Neural progenitor cell (in vitro differentiated cells): Measurements from ENCODE around the gene NFIX. TPM values are rescaled to one million over a fixed set of nuclear protein-coding genes. Genes with fewer than 3 reads are reported as not detected.

Source experiments
- DNase-seq: peaks from one replicate; pipeline ENCODE4 v3.0.0-alpha.2; 2016; ENCODE audit warnings: low spot score
- H2AFZ ChIP-seq: fragments of 200-600 bp; sonication (generic); replicated peaks from 2 replicates; pipeline ENCODE4 v1.6.1; 2016; ENCODE audit warnings: antibody characterized with exemption
- H3F3A ChIP-seq: fragments of 200-600 bp; sonication (generic); 2 replicates; pipeline ENCODE4 v1.6.1; 2016; ENCODE audit warnings: antibody characterized with exemption, low read depth
- H3K27ac ChIP-seq: fragments of 200-600 bp; sonication (generic); 2 replicates; pipeline ENCODE4 v1.5.1; 2016; ENCODE audit warnings: mild to moderate bottlenecking
- H3K27me3 ChIP-seq: fragments of 200-600 bp; sonication (generic); 2 replicates; pipeline ENCODE4 v1.6.1; 2016; ENCODE audit warnings: mild to moderate bottlenecking, moderate library complexity
- H3K36me3 ChIP-seq: fragments of 200-600 bp; sonication (generic); 2 replicates; pipeline ENCODE4 v1.5.1; 2016
- H3K4me1 ChIP-seq: fragments of 200-600 bp; sonication (generic); 2 replicates; pipeline ENCODE4 v1.6.1; 2016; ENCODE audit warnings: mixed run types
- H3K4me2 ChIP-seq: fragments of 200-600 bp; sonication (generic); 2 replicates; pipeline ENCODE4 v1.6.1; 2016
- H3K4me3 ChIP-seq: fragments of 200-600 bp; sonication (generic); 2 replicates; pipeline ENCODE4 v1.5.1; 2016
- H3K79me2 ChIP-seq: fragments of 200-600 bp; sonication (generic); 2 replicates; pipeline ENCODE4 v1.6.1; 2016; ENCODE audit warnings: low read depth
- H3K9ac ChIP-seq: fragments of 200-600 bp; sonication (generic); 2 replicates; pipeline ENCODE4 v1.6.1; 2016
- H3K9me3 ChIP-seq: fragments of 200-600 bp; sonication (generic); 2 replicates; pipeline ENCODE4 v1.5.1; 2016; ENCODE audit warnings: low read depth
- H4K20me1 ChIP-seq: fragments of 200-600 bp; sonication (generic); 2 replicates; pipeline ENCODE4 v1.6.1; 2016; ENCODE audit warnings: low read depth
- H3K27ac Mint-ChIP-seq: 3 replicates; pipeline ENCODE4 v1.8.0; 2021; ENCODE audit warnings: mixed read lengths
- H3K27me3 Mint-ChIP-seq: 2 replicates; pipeline ENCODE4 v1.8.0; 2022; ENCODE audit warnings: low read depth, mild to moderate bottlenecking, inconsistent platforms, moderate library complexity, mixed read lengths; ENCODE audit not compliant: insufficient read depth
- H3K36me3 Mint-ChIP-seq: 3 replicates; pipeline ENCODE4 v1.8.0; 2021; ENCODE audit warnings: mixed read lengths
- H3K4me1 Mint-ChIP-seq: 3 replicates; pipeline ENCODE4 v1.8.0; 2021; ENCODE audit warnings: mixed read lengths
- H3K4me3 Mint-ChIP-seq: 3 replicates; pipeline ENCODE4 v1.8.0; 2021; ENCODE audit warnings: mild to moderate bottlenecking, moderate library complexity, mixed read lengths
- H3K9me3 Mint-ChIP-seq: 3 replicates; pipeline ENCODE4 v1.8.0; 2020; ENCODE audit warnings: mixed read lengths
- EZH2 ChIP-seq: fragments of 200-600 bp; sonication (generic); IDR thresholded peaks from 2 replicates; pipeline ENCODE4 v1.6.1; 2017; ENCODE audit warnings: antibody characterized with exemption, mild to moderate bottlenecking, moderate library complexity
- EZH2phosphoT487 ChIP-seq: fragments of 200-600 bp; sonication (generic); IDR thresholded peaks from 2 replicates; pipeline ENCODE4 v1.6.1; 2017; ENCODE audit warnings: antibody characterized with exemption
- total RNA-seq: library from RNA; depleted of rRNA; stranded (reverse); fragments of >200 nt; gene quantifications from 2 replicates; pipeline ENCODE4 v1.2.3, GENCODE V29; 2015; ENCODE audit warnings: low replicate concordance
- TF ChIP-seq, protein P1 (sequence below): fragments of 200-600 bp; sonication (generic); IDR thresholded peaks from 2 replicates; pipeline ENCODE4 v1.5.1; 2017; ENCODE audit warnings: antibody characterized with exemption, mild to moderate bottlenecking

Gene NFIX
- total RNA-seq, 1 donor from 2014 or later: 0.06 TPM

DNA sequence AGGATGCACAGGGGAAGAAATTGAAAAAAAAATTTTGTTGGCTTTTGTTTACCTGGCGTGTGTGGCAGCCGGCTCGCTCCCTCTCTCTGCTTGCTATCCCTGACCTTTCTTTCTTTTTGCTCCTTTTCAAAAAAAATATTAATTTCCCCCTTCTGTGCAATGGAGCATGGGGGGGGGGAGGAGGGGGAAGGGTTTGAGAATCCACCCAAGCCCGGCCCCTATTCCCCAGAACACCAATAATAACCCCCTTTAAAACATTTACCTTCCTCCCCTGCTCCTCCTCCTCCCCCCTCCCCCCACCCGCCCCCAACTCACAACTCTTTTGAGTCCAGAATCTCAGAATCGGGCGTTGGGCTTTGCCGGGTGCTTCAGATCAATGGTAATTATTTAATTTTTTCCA is 28.4 kb downstream of the NFIX start:
- Histone ChIP-seq H3K79me2 (no peaks in the 10 kb centered on the region), H3F3A (peaks cover 50% of the 10 kb centered on the region), H3K9ac (no peak overlapping the region), H4K20me1 (peaks cover 96% of the 10 kb centered on the region), H3K4me3 (no peak overlapping the region), H3K36me3 (no peaks in the 10 kb centered on the region), H3K4me2 (peak overlapping the region; percentile 28), H3K27me3 (peaks cover 100% of the 10 kb centered on the region), H3K4me1 (peaks cover 27% of the 10 kb centered on the region), H3K9me3 (no peaks in the 10 kb centered on the region), H3K27ac (no peak overlapping the region), H2AFZ (no peak overlapping the region)
- Mint-ChIP-seq H3K36me3 (no peaks in the 10 kb centered on the region), H3K4me3 (no peak overlapping the region), H3K27me3 (peaks cover 98% of the 10 kb centered on the region), H3K27ac (no peak overlapping the region), H3K4me1 (peaks cover 18% of the 10 kb centered on the region), H3K9me3 (peaks cover 2% of the 10 kb centered on the region)
- DNase-seq: no peak
- TF ChIP-seq, protein P1, sequence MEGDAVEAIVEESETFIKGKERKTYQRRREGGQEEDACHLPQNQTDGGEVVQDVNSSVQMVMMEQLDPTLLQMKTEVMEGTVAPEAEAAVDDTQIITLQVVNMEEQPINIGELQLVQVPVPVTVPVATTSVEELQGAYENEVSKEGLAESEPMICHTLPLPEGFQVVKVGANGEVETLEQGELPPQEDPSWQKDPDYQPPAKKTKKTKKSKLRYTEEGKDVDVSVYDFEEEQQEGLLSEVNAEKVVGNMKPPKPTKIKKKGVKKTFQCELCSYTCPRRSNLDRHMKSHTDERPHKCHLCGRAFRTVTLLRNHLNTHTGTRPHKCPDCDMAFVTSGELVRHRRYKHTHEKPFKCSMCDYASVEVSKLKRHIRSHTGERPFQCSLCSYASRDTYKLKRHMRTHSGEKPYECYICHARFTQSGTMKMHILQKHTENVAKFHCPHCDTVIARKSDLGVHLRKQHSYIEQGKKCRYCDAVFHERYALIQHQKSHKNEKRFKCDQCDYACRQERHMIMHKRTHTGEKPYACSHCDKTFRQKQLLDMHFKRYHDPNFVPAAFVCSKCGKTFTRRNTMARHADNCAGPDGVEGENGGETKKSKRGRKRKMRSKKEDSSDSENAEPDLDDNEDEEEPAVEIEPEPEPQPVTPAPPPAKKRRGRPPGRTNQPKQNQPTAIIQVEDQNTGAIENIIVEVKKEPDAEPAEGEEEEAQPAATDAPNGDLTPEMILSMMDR: no peak
- peak; percentile 63 for TF ChIP-seq EZH2

- Mint-ChIP-seq H3K4me3 (peak overlapping the region; percentile 39), H3K4me1 (peaks cover 18% of the 10 kb centered on the region), H3K27me3 (peaks cover 98% of the 10 kb centered on the region), H3K36me3 (no peaks in the 10 kb centered on the region), H3K9me3 (peaks cover 2% of the 10 kb centered on the region), H3K27ac (no peak overlapping the region)
- Histone ChIP-seq H3F3A (peaks cover 43% of the 10 kb centered on the region), H3K9ac (no peak overlapping the region), H3K4me2 (no peak overlapping the region), H3K27ac (no peak overlapping the region), H3K4me1 (peaks cover 25% of the 10 kb centered on the region), H4K20me1 (peaks cover 92% of the 10 kb centered on the region), H3K27me3 (peaks cover 100% of the 10 kb centered on the region), H3K79me2 (no peaks in the 10 kb centered on the region), H2AFZ (no peak overlapping the region), H3K36me3 (no peaks in the 10 kb centered on the region), H3K4me3 (no peak overlapping the region), H3K9me3 (no peaks in the 10 kb centered on the region)
- TF ChIP-seq, protein P1: no peak
- peak; percentile 87 for TF ChIP-seq EZH2
- peak; percentile 86 for TF ChIP-seq EZH2phosphoT487
- DNase-seq: peak; percentile 50
Measured at GRCh38 chr19:13024126-13024950, 29.1 kb downstream of the NFIX start.

DNA sequence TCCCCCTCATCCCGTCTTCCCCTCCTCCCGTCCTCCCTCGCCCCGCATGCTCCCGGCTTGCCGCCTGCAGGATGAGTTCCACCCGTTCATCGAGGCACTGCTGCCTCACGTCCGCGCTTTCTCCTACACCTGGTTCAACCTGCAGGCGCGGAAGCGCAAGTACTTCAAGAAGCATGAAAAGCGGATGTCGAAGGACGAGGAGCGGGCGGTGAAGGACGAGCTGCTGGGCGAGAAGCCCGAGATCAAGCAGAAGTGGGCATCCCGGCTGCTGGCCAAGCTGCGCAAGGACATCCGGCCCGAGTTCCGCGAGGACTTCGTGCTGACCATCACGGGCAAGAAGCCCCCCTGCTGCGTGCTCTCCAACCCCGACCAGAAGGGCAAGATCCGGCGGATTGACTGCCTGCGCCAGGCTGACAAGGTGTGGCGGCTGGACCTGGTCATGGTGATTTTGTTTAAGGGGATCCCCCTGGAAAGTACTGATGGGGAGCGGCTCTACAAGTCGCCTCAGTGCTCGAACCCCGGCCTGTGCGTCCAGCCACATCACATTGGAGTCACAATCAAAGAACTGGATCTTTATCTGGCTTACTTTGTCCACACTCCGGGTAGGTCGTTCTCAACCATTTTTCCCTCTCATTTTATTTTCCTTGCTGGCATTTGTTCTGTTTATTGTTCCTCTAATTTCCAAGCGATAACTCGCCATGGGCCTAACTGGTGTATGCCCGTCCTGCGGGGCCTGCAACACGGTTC is 29.8 kb downstream of the NFIX start:
- Histone ChIP-seq H3K27ac (no peak overlapping the region), H3K9me3 (no peaks in the 10 kb centered on the region), H3K4me1 (peaks cover 21% of the 10 kb centered on the region), H3K79me2 (no peaks in the 10 kb centered on the region), H3K4me2 (no peak overlapping the region), H3F3A (peaks cover 36% of the 10 kb centered on the region), H3K27me3 (peaks cover 100% of the 10 kb centered on the region), H3K9ac (no peak overlapping the region), H4K20me1 (peaks cover 86% of the 10 kb centered on the region), H3K4me3 (no peak overlapping the region), H2AFZ (no peak overlapping the region), H3K36me3 (no peaks in the 10 kb centered on the region)
- no peak overlapping the region for H3K27ac Mint-ChIP-seq
- TF ChIP-seq EZH2 (peak; percentile 95), EZH2phosphoT487 (peak; percentile 98)
- TF ChIP-seq, protein P1: no peak
- peak; percentile 51 for DNase-seq
- H3K4me3 Mint-ChIP-seq: no peak overlapping the region
- H3K4me1 Mint-ChIP-seq: peaks cover 18% of the 10 kb centered on the region
- H3K27me3 Mint-ChIP-seq: peaks cover 98% of the 10 kb centered on the region
- no peaks in the 10 kb centered on the region for H3K36me3 Mint-ChIP-seq
- peaks cover 2% of the 10 kb centered on the region for H3K9me3 Mint-ChIP-seq
